Stimulated activated CD4-positive, alpha-beta T cell treated with anti-CD3 and anti-CD28 coated beads, Interleukin-2, amount 100 ng/mL, for 4 hours (primary cell): ENCODE data around the gene CAB39.
A peak's percentile ranks its signal among the peaks of the same experiment; 100 is the strongest.

Experiments
- DNase-seq: peaks from one replicate; pipeline ENCODE4 v3.0.0-alpha.2; 2020; ENCODE audit warnings: low read depth

The CAB39 gene

GRCh38 chr2:230712443-230713330 lies at the start of gene CAB39:
TSS of gene CAB39 (plus strand) at chr2:230712842. CDS start at chr2:230760002, 47,160 bp downstream.
- DNase-seq, result peak; percentile 81

- DNase-seq, result no peak
Observed at GRCh38 chr2:230664128-230664527, 48.5 kb upstream of the CAB39 start.

- no peak for DNase-seq
Observed at GRCh38 chr2:230664844-230665243, 47.8 kb upstream of the CAB39 start.

GRCh38 chr2:230665263-230665691 lies 47.4 kb upstream of the CAB39 start:
- no peak for DNase-seq

- no peak for DNase-seq
Observed at GRCh38 chr2:230666446-230666845, 46.2 kb upstream of the CAB39 start.

- no peak for DNase-seq
Observed at GRCh38 chr2:230666885-230667712, 45.5 kb upstream of the CAB39 start.

GRCh38 chr2:230668184-230668938 lies 44.3 kb upstream of the CAB39 start:
- DNase-seq, result peak; percentile 18

GRCh38 chr2:230668939-230669303 lies 43.7 kb upstream of the CAB39 start:
- DNase-seq, result no peak

- DNase-seq, result no peak
Observed at GRCh38 chr2:230669386-230669950, 43.2 kb upstream of the CAB39 start.

- DNase-seq, result no peak
Observed at GRCh38 chr2:230671117-230671516, 41.5 kb upstream of the CAB39 start.

GRCh38 chr2:230672836-230673235 lies 39.8 kb upstream of the CAB39 start:
- no peak for DNase-seq

GRCh38 chr2:230674401-230674800 lies 38.2 kb upstream of the CAB39 start:
- no peak for DNase-seq

GRCh38 chr2:230674966-230675672 lies 37.5 kb upstream of the CAB39 start:
- no peak for DNase-seq

GRCh38 chr2:230676546-230676945 lies 36.1 kb upstream of the CAB39 start:
- no peak for DNase-seq

GRCh38 chr2:230677201-230677946 lies 35.3 kb upstream of the CAB39 start:
- no peak for DNase-seq

GRCh38 chr2:230678018-230678417 lies 34.6 kb upstream of the CAB39 start:
- DNase-seq, result no peak

- DNase-seq, result no peak
Observed at GRCh38 chr2:230678451-230678850, 34.2 kb upstream of the CAB39 start.

- no peak for DNase-seq
Observed at GRCh38 chr2:230680463-230681170, 32.0 kb upstream of the CAB39 start.

GRCh38 chr2:230681171-230681545 lies 31.5 kb upstream of the CAB39 start:
- no peak for DNase-seq

- DNase-seq, result no peak
Observed at GRCh38 chr2:230682546-230682945, 30.1 kb upstream of the CAB39 start.
